NCI-H524 treated with DMSO at 0.1 percent for 48 hours (cell line): ENCODE data around the gene SLC12A1.

Source experiments
- DNase-seq: peaks from one replicate; lab custom pipeline; 2025; lab: John Stamatoyannopoulos, UW

The SLC12A1 gene

DNA sequence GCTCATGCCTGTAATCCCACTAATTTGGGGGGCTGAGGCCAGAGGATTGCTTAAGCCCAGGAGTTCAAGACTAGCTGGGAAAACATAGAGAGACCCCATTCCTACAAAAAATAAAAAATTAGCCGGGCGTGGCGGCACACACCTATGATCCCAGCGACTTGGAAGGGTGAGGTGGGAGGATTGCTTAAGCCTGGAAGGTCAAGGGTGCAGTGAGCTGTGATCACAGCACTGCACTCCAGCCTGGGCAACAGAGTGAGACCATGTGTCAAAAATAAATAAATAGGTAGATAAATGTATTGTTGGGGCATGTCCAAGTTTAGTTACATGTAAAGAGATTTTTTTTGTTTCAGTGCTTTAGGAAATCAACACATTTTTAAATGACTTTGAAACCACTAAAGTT lies 36.4 kb downstream of the SLC12A1 start:
- DNase-seq, result no peak

DNA sequence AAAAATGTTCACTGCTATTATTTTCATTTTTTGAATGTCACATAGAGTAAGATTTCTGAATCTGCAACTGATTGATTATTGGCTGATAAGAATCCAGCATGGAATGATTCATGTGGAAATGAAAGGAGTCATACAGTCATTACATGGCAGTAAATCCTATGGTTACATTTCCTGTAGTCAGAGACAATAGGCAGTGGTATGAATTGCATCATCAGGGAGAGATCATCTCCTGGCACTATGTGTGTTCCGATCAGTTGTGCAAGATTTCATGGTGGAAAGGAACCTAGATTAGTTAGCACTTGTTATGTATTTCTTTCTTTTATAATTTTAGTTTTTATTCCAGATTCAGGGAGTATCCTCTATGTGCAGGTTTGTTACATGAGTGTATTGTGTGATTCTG lies 38.8 kb downstream of the SLC12A1 start:
- no peak for DNase-seq

DNA sequence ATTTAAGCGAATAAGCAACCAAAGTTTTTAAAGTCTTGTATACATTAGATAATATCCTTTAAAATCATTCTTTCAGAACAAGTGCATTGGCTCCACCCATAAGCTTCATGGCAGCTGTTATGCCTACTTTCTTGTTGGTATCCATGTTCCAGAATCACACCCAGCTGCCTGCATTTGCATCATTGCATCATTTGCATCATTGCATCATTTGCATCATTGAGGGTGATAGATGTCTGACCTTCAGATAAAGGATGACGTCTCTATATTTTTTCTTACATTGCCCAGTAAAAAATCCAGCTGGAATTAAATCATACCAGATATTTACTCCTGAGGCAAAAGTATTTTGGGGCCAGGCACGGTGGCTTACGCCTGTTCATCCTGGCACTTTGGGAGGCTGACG lies 42.3 kb downstream of the SLC12A1 start:
- DNase-seq, result no peak

DNA sequence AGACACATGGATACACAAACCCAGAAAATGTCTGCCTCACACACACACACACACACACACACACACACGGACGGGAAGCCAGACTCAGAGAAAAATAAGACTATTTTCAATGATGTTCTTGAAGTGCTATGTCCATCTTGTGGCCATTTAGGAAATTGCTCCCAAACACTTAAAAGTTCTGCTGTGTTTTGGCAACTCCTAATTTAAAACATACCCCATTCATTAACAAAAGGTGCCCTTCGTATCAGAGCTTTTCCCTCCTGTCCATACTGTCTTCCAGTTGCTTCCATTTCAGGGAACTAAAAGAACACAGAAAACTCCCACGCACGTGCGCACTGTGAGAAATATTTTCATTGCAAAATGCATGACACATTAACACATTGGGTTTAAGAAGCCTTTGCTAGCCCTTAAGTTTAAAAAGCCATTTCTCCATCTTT lies 44.6 kb downstream of the SLC12A1 start:
- peak; percentile 15 for DNase-seq

DNA sequence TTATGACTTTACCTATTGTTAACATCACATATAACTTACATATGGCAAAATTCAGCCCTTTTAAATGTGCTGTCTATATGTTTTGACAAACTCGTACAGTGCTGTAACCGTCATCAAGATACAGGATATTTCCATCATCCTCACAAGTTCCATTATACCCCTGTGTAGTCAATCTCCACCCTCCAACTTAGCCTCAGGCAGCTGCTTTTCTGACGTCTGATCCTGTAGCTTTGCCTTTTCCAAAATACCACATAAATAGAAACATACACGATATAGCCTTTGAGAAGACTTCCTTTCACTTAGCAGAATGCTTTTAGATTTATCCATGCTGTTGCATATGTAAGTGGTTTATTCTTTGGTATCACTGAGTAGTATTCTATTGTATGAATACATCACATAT lies 47.1 kb downstream of the SLC12A1 start:
- no peak for DNase-seq

DNA sequence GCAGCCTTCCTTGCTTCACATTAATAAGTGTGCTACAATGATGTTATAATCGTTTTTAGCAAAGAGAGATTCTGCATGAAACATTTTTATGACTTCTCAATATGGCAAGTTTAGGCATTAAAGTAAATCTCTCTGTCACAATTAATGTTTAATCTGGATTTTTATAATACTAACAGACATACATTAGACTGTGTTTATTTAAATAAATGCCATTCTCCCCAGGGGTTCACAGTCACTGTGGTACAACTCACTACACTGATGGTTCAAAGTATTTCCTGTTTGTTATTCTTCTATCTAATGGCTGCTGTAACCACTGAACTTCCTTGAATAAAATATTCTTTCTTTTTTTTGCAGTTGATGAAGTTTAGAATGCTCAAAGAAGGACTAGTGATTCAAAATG lies 59.0 kb downstream of the SLC12A1 start:
- no peak for DNase-seq

DNA sequence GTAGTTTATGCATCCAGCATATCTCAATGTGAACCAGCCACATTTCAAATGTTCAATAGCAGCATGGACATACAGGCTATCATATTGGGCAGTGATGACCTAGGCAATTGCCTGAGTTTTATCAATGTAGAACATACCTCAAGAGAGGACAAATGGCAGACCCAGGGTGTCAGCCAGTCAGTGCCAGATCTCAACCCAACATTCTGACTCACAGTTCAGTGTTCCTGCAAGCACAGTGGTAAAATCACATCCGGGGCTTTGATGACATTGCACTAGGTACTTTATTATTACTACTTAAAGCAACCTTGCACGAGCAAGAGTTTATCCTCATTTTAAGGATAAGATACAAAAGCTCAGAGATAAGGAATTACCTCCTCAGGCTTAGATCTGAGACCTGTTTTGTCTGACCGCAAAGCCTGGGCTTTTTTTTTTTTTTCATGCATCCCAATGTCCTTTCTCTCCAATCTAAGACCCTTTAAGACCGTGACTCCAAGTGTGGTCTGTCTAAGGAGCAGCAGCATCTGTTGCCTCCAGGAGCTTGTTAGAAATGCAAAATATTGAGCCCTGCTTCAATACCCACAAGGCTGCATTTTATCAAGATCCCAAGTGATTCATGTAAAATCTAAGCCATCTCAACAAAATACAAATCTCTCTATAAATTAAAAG lies 60.1 kb downstream of the SLC12A1 start:
- no peak for DNase-seq

DNA sequence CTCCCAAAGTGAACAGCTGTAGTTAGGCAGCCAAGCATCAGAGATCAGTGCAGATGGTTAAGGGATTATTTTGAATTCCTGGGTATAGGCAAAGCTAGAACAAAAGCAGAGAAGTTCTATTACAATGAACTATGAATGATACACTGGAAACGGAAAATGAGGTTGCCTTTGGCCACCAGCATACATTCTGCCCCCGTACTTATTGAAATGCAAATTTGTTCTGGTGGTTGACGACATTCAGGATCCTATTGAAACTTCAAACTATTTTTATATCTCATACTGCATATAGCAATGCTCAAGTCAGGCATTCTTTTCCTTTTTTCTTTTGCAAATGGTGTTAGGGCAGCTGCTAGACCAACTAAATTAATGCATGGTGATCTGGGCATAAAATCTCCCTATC lies 61.7 kb downstream of the SLC12A1 start:
- peak; percentile 38 for DNase-seq

DNA sequence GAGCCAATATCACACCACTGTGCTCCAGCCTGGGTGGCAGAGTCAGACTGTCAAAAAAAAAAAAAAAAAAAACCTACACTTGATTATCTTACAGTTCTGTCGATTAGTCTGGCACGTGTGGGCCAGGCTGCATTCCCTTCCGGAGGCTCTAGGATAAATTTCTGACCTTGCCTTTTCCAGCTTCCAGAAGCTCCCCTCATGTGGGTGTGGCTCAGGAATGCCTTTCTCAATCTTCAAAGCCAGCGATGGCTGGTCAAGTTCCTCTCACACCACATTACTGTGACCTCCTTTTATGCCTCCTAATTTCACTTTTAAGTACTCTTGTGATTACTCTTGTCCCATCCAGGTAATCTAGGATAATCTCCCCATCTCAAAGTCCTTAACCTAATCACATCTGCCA lies 66.9 kb downstream of the SLC12A1 start:
- DNase-seq, result peak; percentile 78

DNA sequence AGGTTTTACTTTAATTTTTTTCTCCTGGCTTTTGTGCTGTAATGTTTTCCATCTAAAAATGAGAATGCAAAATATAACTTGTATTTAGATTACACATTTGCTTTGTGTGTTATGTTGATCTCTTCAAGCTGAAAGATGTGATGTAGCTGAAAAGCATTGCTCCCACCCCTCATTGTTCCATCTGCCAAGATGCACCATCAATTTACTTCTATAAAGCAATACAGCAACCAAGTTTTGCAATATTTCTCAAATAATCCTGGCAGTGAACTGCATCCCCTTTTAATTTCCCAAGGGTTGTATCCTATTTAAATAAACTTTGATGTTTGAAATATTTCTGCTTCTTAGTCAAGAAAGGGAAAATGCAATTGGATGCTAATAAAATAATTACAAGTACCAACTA lies 72.6 kb downstream of the SLC12A1 start:
- no peak for DNase-seq

DNA sequence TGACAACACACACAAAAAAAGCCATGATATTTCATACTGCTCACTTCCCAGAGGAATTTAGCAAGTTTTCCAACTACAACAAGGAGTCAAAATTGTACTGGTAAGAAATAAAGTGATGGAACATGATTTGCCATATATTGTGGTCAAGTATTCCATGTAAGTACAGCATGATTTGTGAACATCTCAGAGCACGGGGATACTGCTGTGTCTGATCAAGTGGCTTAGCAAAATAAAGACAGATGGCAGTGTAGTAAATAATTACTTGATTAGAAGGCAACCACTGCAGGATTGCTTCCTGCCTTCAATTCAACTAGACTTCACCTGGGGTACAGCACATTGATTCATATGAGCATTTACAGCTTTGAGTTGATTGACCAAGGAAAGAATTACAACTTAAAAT lies 73.5 kb downstream of the SLC12A1 start:
- peak; percentile 80 for DNase-seq

DNA sequence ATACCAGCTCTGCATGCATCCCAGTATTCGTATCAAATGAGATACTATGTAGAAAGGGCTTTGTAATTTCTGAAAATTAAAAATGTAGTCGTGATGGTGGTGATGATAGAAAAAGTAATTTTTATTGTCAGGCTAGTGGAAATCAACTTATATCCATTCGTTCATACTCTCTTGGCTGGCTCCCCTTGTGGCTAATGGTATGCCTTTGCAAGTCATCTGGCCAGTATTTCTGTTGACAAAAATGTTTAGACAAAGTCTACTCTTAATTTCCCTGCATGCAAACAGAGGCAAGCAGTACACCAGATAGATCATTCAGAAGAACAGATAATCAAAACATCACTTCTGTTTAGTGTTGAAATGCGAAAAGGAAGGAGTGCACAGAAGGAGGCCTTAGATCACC lies 75.6 kb downstream of the SLC12A1 start:
- DNase-seq, result no peak

DNA sequence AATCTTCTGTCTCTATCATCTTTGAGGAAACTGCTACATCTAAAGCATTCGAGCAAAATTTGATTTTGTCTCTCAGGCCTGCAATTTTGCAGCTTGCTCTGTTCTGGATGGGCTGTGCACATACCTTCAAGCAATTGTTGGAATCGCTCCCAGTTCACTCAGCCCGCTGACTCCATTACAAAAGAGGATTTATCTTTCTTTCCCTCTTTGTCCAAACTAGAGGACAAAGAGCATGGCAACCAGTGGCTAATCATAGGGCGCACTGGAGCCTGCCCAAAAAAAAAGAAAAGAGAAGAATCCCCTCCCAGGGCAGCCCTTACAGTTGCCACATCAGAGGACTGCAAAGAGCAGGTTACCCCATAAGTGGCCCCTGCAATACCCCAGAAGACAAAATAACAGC lies 76.1 kb downstream of the SLC12A1 start:
- DNase-seq, result no peak

DNA sequence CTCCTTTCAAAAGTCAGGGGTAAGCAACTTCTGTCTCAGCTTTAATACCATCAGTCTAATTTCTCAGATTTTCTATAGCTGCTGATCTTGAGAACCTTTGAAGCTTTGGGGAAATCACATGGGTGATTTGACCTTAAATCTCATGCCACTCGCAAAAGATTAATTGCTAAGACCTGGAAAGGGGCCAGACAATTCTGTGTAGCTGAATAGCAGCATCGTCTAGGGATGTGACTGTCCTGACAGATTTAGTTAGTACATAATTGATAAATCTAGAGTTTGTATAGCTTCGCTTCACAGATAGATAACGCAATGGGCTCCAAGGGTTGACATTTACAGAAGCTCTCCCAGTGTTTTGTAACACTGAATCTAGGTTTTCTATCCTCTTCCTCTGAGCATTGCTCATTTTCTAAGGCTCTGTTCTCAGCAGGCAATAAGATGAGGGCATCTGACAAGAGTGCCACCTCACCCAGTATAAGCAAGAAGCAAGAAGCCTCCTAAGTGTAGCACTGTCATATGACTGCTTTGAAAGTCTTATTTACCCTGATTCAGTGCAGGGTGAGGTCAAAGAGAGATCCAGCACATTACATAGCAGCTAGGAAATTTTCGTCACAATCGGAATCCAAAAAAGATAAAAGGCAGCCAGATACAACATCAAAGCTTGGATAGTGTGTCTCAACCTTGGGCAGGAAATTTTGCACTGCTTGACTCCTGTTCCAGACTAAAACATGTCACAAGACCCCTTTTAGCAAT lies 77.5 kb downstream of the SLC12A1 start:
- peak; percentile 26 for DNase-seq

DNA sequence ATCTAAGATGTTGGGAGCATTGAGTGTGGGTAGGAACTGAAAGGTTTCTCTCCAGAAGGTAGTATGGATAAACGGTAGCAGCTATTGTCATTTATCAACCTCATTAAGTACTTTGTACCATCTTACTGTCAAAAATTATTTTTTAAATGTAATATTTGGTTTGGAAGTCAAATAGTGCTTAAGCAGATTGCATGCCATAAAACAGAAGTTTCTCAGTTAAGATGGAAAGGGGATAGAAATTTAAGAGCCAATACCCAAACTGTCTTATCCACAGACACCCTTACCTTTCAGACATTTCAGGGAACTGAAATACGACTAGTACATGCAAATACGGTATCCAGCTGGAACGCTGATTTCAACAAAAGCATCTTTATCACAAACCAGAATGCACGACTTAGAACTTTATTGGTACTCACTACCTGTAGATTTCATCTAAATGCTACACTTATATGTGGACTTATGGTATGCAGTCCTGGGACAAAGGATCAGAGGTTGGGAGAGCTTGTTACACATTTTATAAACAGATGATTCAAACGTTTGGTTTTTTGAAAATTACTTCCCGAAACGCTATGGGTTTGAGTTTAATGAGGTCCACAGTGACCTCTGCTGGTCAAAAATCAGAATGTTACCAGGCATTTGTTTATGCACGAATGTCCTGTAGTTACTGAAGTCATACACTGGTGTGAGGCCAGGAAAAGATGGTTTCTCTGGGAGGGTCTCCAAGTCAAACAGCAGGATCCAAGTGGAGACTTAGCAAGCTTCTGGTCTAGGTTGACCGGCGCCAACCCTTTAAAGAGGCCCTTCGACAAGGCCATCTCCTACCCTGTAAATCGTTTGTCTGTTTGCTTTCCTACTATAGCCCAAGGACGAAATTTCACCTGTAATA lies 79.5 kb downstream of the SLC12A1 start:
- peak; percentile 16 for DNase-seq

DNA sequence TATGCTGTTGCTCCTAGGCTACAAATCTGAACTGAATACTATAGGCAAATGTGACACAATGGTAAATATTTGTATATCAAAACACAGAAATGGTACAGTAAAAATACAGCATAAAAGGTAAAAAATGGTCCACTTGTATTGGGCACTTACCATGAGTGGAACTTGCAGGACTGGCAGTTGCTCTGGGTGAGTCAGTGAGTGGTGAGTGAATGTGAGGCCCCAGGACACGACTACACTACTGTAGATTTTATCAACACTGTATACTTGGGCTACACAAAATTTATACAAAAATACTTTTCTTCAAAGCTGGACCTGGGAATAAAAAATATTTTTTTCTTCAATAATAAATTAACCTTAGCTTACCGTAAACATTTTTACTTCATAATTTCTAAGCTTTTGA lies 83.5 kb downstream of the SLC12A1 start:
- DNase-seq, result no peak

DNA sequence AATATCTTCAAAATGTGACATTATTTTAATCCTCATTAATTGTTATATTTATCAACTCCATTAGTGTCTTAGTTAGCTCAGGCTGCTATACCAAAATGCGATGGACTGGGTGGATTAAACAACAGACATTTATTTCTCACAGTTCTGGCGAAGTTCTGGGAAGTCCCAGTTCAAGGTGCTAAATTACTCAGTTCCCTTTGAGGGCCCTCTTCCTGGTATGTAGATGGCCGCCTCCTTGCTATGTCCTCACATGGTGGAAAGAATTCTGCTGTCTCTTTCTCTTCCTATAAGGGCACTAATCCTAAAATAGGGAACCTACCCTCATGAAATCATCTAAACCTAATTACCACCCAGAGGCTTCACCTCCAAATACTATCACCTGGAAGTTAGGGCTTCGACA lies 86.4 kb downstream of the SLC12A1 start:
- no peak for DNase-seq

DNA sequence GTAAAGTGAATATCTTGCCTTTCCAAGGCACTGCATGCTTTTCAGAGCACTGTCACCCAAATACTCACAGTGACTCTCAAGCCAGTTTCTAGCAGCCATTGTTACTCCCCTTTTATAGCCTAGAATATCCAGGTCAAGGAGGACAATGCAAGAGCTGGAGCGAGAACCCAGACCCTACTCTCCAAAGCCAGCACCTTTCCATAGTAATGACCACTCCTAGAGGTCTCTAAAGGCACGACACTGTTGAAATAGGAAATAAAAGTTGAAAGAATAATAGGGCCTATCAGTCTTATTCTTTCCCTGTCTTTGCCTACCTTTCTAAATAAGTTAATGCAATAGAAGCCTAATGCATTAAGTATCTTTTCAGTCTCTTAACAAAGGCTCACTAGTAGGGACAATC lies 91.6 kb downstream of the SLC12A1 start:
- DNase-seq, result no peak

DNA sequence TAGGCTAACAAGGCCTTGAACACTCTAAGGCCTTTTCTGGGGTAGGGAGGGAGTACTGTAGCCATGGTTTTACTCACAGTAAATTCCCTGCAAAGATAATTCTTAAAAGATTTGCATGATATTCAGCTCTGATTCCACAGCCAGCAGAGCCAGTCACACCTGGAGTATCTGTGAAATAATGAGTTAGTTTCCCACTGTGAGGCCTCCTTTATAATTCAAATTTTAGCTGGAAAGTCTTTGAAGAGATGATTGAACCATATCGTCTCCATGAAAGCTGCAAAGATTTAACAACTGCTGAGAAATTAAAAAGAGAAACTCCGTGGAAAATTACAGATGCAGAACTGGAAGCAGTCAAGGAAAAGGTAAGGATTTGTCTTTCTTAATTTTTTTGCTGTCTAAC lies 92.8 kb downstream of the SLC12A1 start:
- DNase-seq, result no peak

DNA sequence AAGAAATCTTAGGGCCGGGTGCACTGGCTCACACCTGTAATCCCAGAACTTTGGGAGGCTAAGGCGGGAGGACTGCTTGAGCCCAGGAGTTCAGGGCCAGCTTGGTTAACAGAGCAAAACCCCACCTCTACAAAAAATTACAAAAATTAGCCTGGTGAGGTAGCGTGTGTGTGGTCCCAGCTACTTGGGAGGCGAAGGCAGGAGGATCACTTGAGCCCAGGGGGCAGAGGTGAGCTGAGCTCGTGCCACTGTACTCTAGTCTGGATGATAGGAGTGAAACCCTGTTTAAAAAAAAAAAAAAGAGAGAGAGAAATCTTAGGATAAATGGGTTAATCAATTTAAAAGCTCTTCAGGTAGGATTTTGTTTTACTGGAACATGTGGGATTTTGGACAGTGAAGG lies 93.9 kb downstream of the SLC12A1 start:
- DNase-seq, result no peak

DNA sequence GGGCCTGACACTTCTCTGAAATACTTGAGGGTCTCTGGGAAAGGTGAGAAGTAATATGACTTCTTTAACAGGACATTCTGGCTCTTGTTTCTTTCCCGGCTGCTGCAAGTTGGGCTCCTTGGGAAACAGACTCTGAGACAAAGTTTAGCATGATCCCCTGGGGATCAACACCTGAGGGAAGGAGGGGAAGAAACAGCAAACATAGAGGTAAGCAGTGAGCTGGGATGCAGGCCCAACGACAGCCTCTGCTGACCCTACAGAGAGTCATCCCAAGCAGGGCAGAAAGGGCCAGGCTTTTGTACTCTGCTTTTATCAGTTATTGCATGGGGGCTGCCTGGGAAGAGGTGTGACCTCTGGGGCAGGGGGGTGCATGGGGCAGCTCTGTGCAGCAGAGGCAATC lies 98.3 kb downstream of the SLC12A1 start:
- no peak for DNase-seq

DNA sequence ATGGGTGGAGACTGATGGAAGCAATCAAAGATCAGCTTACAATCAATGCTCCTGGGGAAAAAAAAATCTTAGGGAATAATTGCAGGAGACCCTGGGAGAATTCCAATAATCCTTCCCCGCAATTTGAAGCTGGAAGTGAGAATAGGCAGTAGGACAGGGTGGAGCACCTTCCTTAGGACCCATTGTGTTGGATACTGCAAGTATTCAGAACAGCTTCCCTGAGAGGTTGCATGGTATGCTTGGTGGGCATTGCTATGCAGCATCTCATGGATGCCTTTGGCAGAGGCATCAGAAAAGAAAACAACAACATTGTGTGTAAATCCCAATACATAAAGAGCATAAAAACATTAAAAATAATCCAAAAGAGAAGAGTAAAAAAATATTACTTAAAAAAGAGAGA lies 100.5 kb downstream of the SLC12A1 start:
- DNase-seq, result no peak

DNA sequence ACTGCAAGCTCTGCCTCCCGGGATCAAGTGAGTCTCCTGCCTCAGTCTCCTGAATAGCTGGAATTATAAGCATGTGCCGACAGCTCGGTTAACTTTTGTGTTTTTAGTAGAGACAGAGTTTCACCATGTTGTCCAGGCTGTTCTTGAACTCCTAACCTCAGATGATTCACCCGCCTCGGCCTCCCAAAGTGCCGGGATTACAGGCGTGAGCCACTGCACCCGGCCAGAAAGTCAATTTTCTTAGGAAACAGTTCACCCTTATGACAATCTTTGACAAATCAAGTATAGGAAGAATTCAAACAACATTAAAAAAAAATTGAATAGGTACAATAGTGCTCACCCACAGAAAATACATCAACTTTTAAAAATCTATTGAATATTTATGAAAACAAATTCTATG lies 101.5 kb downstream of the SLC12A1 start:
- DNase-seq, result no peak
